Measurements from ENCODE around the gene TNFAIP3. TPM values are rescaled to one million over a fixed set of nuclear protein-coding genes. Genes with fewer than 3 reads are reported as not detected.

Gene TNFAIP3
- total and polyA plus RNA-seq, 2 of the 4 experiments (the other 2 are of a cell fraction), result 5.0 to 14.2 TPM

DNA sequence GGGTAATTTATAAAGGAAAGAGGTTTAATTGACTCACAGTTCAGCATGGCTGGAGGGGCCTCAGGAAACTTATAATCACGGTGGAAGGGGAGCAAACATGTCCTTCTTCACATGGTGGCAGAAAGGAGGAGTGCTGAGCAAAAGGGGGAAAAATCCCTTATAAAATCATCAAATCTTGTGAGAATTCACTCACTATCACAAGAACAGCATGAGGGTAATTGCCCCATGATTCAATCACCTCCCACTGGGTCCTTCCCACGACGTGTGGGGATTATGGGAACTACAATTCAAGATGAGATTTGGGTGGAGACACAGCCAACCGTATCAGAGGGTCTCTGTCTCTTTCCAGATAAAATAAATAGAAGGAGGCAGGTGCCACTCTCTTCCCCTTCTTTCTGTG, 48.7 kb downstream of the TNFAIP3 start:
- Histone ChIP-seq H3K36me3 (ENCODE audit: control insufficient read depth, insufficient read depth, low read length) (no peaks in the 10 kb centered on the region), H3K9ac (ENCODE audit: low read depth, low read length) (no peak overlapping the region), H4K5ac (ENCODE audit: low read depth, low read length) (no peak overlapping the region), H2BK15ac (ENCODE audit: low read depth, low read length) (no peak overlapping the region), H2AK5ac (ENCODE audit: low read depth, low read length) (no peak overlapping the region), H3K23ac (ENCODE audit: low read depth, low read length) (no peak overlapping the region), H2AK9ac (replicated peaks; ENCODE audit: low read depth, low read length, poor library complexity) (no peak overlapping the region), H4K20me1 (ENCODE audit: insufficient read depth, low read length) (no peaks in the 10 kb centered on the region), H3K4me2 (ENCODE audit: low read depth, low read length) (no peak overlapping the region), H2AFZ (replicated peaks; ENCODE audit: low read length, poor library complexity) (no peak overlapping the region), H3K27ac (ENCODE audit: insufficient read depth, low read length) (no peak overlapping the region), H3K79me1 (ENCODE audit: low read depth in 1 of 2, low read length in 2 of 2) (no peaks in the 10 kb centered on the region), H4K91ac (ENCODE audit: insufficient read depth, low read depth, low read length) (no peak overlapping the region), H3K4ac (ENCODE audit: low read depth, low read length) (no peak overlapping the region), H3K18ac (ENCODE audit: low read depth, low read length) (no peak overlapping the region), H2BK120ac (ENCODE audit: low read depth, low read length) (no peak overlapping the region), H2BK5ac (ENCODE audit: low read depth, low read length, poor library complexity, severe bottlenecking) (no peak overlapping the region), H3K9me1 (ENCODE audit: insufficient read depth, low read length) (no peaks in the 10 kb centered on the region), H3K27me3 (ENCODE audit: control insufficient read depth, insufficient read depth, low read length) (no peaks in the 10 kb centered on the region), H3K9me3 (ENCODE audit: control insufficient read depth, insufficient read depth, low read length) (no peaks in the 10 kb centered on the region), H2BK20ac (ENCODE audit: low read depth, low read length) (no peak overlapping the region), H3K56ac (ENCODE audit: extremely low read depth, insufficient read depth, low read length) (no peak overlapping the region), H3K4me3 (ENCODE audit: insufficient read depth, low read depth, low read length) (no peak overlapping the region), H3K14ac (replicated peaks; ENCODE audit: low read depth, low read length) (no peak overlapping the region), H3K4me1 (ENCODE audit: control insufficient read depth, insufficient read depth, low read length) (0 out of 2 replicates have a peak, but pooled peaks cover 2% of the 10 kb centered on the region), H4K8ac (ENCODE audit: low read depth in 2 of 2, low read length in 2 of 2) (no peak overlapping the region)
- intact Hi-C loops (cut with micrococcal nuclease) (no loop called here), dilution Hi-C loops (cut with HindIII; ENCODE audit: low sequenced_read_pairs, unreplicated experiment) (no loop called here), in situ Hi-C loops (cut with MboI; ENCODE audit: low sequenced_read_pairs) (no loop called here)
- POLR2A ChIA-PET (ENCODE audit: unreplicated experiment), result no interaction called here
- ATAC-seq (ENCODE audit: low read depth), result no peak
- no peak for TF ChIP-seq POLR2A (IDR thresholded peaks at IDR 0.05; ENCODE audit: low read depth, low read length)
- TF ChIP-seq MXI1 (IDR thresholded peaks at IDR 0.05; ENCODE audit: borderline replicate concordance, low read depth, low read length), result no peak
- TF ChIP-seq MAFK (IDR thresholded peaks at IDR 0.05; ENCODE audit: low read depth, low read length), result no peak
- TF ChIP-seq BHLHE40 (IDR thresholded peaks at IDR 0.05; ENCODE audit: low read depth, low read length), result no peak
- TF ChIP-seq, protein P1, sequence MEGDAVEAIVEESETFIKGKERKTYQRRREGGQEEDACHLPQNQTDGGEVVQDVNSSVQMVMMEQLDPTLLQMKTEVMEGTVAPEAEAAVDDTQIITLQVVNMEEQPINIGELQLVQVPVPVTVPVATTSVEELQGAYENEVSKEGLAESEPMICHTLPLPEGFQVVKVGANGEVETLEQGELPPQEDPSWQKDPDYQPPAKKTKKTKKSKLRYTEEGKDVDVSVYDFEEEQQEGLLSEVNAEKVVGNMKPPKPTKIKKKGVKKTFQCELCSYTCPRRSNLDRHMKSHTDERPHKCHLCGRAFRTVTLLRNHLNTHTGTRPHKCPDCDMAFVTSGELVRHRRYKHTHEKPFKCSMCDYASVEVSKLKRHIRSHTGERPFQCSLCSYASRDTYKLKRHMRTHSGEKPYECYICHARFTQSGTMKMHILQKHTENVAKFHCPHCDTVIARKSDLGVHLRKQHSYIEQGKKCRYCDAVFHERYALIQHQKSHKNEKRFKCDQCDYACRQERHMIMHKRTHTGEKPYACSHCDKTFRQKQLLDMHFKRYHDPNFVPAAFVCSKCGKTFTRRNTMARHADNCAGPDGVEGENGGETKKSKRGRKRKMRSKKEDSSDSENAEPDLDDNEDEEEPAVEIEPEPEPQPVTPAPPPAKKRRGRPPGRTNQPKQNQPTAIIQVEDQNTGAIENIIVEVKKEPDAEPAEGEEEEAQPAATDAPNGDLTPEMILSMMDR (conservative IDR thresholded peaks at IDR 0.05; ENCODE audit: low read depth, low read length), result no peak
- no peak for TF ChIP-seq RAD21 (IDR thresholded peaks at IDR 0.05; ENCODE audit: low read length)
- TF ChIP-seq, protein P2, sequence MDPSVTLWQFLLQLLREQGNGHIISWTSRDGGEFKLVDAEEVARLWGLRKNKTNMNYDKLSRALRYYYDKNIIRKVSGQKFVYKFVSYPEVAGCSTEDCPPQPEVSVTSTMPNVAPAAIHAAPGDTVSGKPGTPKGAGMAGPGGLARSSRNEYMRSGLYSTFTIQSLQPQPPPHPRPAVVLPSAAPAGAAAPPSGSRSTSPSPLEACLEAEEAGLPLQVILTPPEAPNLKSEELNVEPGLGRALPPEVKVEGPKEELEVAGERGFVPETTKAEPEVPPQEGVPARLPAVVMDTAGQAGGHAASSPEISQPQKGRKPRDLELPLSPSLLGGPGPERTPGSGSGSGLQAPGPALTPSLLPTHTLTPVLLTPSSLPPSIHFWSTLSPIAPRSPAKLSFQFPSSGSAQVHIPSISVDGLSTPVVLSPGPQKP (IDR thresholded peaks at IDR 0.05; ENCODE audit: borderline replicate concordance, low read depth, low read length), result no peak
- no peak for TF ChIP-seq CHD1 (IDR thresholded peaks at IDR 0.05; ENCODE audit: low read depth, low read length)
- TF ChIP-seq, protein P3, sequence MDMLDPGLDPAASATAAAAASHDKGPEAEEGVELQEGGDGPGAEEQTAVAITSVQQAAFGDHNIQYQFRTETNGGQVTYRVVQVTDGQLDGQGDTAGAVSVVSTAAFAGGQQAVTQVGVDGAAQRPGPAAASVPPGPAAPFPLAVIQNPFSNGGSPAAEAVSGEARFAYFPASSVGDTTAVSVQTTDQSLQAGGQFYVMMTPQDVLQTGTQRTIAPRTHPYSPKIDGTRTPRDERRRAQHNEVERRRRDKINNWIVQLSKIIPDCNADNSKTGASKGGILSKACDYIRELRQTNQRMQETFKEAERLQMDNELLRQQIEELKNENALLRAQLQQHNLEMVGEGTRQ (IDR thresholded peaks at IDR 0.05; ENCODE audit: low read depth, low read length), result no peak
- no peak for TF ChIP-seq RCOR1 (IDR thresholded peaks at IDR 0.05; ENCODE audit: insufficient replicate concordance, low read length)
- TF ChIP-seq RFX5 (IDR thresholded peaks at IDR 0.05; ENCODE audit: low read depth, low read length), result no peak
- no peak for TF ChIP-seq SMC3 (IDR thresholded peaks at IDR 0.05; ENCODE audit: low read depth, low read length)
- TF ChIP-seq CEBPB (IDR thresholded peaks at IDR 0.05; ENCODE audit: low read depth, low read length), result no peak
- TF ChIP-seq MAZ (IDR thresholded peaks at IDR 0.05; ENCODE audit: borderline replicate concordance, low read depth, low read length), result no peak
- no peak for TF ChIP-seq FOS (IDR thresholded peaks at IDR 0.05; ENCODE audit: low read depth, low read length)
- TF ChIP-seq NFE2L2 (IDR thresholded peaks at IDR 0.05; ENCODE audit: low read depth, low read length), result no peak
- CTCF ChIA-PET, result interaction anchor here (1.1 kb wide), 1 partner anchor 29 kb away, joined by 3 read pairs; no protein-coding TSS in a partner anchor
- WGBS, 2 experiments (ENCODE audit: extremely low coverage in 2 of 2, insufficient read length in 1 of 2), result no CpG with 5 or more reads among the region's 4 CpGs
- DNase-seq, result no peak
- BruUV-seq (replicated peaks), result no TSS peak
